ENCODE measurements around the gene PRDM11.

PRDM11 gene

GRCh38 chr11:45141631-45142030, 4.8 kb upstream of the PRDM11 start:
- no peak for DNase-seq (ENCODE audit: low read depth)

- DNase-seq (ENCODE audit: low read depth) = peak; percentile 21
Observed at GRCh38 chr11:45142241-45143055, 4.0 kb upstream of the PRDM11 start.

- DNase-seq (ENCODE audit: low read depth) = no peak
Observed at GRCh38 chr11:45143494-45143893, 2.9 kb upstream of the PRDM11 start.

GRCh38 chr11:45144126-45145082, 2.0 kb upstream of the PRDM11 start:
- no peak for DNase-seq (ENCODE audit: low read depth)

- DNase-seq (ENCODE audit: low read depth) = no peak
Observed at GRCh38 chr11:45145083-45145378, 1.4 kb upstream of the PRDM11 start.

GRCh38 chr11:45145379-45146071, 914 bp upstream of the PRDM11 start:
- no peak for DNase-seq (ENCODE audit: low read depth)

- DNase-seq (ENCODE audit: low read depth) = peak; percentile 93
Observed at GRCh38 chr11:45147017-45147728, 734 bp downstream of the PRDM11 start.

- DNase-seq (ENCODE audit: low read depth) = no peak
Observed at GRCh38 chr11:45147891-45148675, 1.6 kb downstream of the PRDM11 start.

GRCh38 chr11:45149483-45150056, 3.1 kb downstream of the PRDM11 start:
- DNase-seq (ENCODE audit: low read depth) = no peak

GRCh38 chr11:45150301-45150700, 3.9 kb downstream of the PRDM11 start:
- DNase-seq (ENCODE audit: low read depth) = no peak

- DNase-seq (ENCODE audit: low read depth) = no peak
Observed at GRCh38 chr11:45150943-45151342, 4.5 kb downstream of the PRDM11 start.

GRCh38 chr11:45151362-45151982, 5.0 kb downstream of the PRDM11 start:
- DNase-seq (ENCODE audit: low read depth) = no peak

GRCh38 chr11:45152740-45153595, 6.5 kb downstream of the PRDM11 start:
- no peak for DNase-seq (ENCODE audit: low read depth)

GRCh38 chr11:45154276-45154675, 7.8 kb downstream of the PRDM11 start:
- DNase-seq (ENCODE audit: low read depth) = no peak

GRCh38 chr11:45155058-45155551, 8.7 kb downstream of the PRDM11 start:
- no peak for DNase-seq (ENCODE audit: low read depth)

GRCh38 chr11:45155627-45156180, 9.3 kb downstream of the PRDM11 start:
- no peak for DNase-seq (ENCODE audit: low read depth)

- no peak for DNase-seq (ENCODE audit: low read depth)
Observed at GRCh38 chr11:45156201-45156600, 9.8 kb downstream of the PRDM11 start.

GRCh38 chr11:45156741-45157140, 10.3 kb downstream of the PRDM11 start:
- no peak for DNase-seq (ENCODE audit: low read depth)
